Activated CD4-positive, alpha-beta T cell treated with anti-CD3 and anti-CD28 coated beads for 4 hours (primary cell): ENCODE measurements around the gene SRSF5.
"Not testable (repeated sequence)": the region's sequence is repeated elsewhere in the genome, so short reads cannot be mapped to it uniquely, and the experiment has no call there.

Experiments
- DNase-seq, 2 donors: peaks; one replicate each; pipeline ENCODE4 v3.0.0-alpha.2; 2020

Gene SRSF5

DNA sequence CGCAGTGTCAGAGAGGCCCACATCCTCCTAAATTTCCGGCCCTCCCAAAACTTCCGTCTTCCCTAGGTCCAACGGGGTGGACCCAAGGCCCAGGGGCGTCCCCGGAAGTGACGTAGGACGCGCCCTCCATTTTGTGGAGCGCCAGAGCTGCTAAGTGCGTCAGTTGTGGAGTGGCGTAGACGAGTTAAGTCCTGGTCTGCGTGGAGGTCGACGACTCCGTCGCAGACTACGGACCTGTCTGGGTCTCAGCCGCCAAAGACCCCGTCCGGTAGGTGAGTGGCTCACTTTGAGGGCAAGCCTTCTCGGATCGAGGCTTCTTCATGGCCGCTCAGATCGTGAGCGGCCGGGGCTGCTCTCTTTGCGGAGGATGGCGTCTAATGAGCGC lies at the start of gene SRSF5:
Gene SRSF5, plus strand, starts transcription at position 159 of the 385 bp plus-strand sequence. CDS start 1,015 bp downstream, outside the sequence.
- DNase-seq = peak; percentile 90 to 91

DNA sequence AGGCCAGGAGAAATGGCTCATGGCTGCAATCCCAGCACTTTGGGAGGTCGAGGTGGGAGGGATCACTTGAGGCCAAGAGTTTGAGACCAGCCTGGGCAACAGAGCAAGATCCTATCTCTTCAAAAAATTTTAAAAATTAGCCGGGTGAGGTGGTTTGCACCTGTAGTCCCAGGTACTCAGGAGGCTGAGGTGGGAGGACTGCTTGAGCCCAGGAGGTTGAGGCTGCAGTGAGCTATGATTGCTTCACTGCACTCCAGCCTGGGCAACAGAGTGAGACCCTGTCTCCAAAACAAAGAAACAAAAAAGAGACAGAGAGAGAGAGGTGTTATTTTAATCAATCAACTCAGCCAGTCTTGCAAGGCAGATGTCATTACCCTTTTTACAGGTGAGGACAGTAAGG lies 48.3 kb upstream of the SRSF5 start:
- not testable (repeated sequence) for DNase-seq

DNA sequence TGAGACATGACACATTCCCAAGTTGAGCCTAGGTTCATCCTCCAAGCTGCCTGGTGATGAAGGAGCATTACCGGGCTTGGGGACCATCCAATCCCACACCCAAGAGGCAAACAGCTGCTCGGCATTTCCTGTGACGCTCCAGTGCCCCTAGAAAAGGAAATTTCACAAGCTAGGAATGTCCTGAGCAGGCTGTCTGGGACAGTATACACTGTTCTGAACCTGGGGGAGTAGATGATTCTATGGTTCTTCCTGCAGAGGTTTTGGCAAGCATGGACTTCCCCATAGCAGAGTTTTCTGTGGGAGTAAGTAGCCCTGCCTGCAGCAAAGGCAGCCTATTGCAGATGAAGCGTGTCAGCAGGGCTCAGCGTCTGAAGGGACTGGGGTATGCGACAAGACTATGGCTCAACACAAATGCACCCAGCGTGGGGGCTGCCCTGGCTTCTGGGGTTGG lies 47.4 kb upstream of the SRSF5 start:
- no peak for DNase-seq

DNA sequence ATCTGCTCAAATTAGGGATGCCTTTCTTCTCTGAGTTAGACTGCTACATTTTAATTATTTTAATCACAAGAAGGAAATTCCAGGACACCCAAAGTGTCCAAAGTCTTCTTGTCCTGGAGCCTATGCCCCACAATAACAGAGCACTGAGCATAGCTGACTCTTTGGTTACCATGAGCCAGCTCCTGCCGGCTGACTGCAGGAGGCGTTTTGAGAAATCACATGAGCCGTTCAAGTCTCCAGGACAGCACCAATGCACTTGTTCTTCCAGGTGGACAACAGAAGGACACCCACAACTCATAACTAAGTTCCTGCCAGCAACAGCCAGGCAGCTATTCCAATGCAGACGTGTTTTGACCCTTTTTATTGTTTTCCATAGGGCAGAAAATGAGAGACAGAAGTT lies 46.0 kb upstream of the SRSF5 start:
- DNase-seq = no peak

DNA sequence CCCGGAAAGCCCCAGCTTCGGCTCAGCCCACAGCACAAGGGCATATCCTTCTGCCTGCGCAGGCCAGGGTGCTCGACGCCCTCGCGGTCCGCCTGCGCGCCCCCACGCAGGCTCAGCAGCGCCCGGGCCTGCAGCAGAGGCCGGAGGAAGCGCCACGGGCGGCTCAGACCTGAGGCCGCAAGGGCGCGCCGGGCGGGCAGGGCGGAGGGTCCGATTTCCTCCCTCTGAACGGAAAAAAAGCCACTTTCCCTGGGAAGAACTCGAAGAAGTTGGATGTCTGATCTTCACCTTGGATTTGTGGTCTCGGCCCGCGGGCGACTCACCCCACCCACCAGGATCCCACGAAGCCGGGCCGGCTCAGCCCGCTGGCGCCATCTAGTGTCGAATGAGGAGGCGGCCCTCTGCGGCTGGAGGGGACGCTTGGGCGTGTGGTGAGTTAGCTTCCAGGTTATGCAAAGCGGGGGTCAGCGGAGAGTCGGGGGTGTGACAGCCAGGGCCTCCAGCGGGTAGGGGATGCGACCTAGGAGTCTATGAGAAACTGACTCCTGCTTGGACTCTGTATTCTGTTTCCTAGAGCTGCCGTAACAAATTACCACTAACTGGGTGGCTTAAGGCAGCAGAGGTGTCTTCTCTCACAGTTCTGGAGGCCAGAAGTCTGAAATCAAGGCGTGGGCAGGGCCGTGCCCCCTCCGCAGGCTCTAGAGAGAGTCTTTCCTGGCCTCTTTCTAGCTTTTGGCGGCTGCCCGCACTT lies 40.0 kb upstream of the SRSF5 start:
- DNase-seq = peak; percentile 84 to 86

DNA sequence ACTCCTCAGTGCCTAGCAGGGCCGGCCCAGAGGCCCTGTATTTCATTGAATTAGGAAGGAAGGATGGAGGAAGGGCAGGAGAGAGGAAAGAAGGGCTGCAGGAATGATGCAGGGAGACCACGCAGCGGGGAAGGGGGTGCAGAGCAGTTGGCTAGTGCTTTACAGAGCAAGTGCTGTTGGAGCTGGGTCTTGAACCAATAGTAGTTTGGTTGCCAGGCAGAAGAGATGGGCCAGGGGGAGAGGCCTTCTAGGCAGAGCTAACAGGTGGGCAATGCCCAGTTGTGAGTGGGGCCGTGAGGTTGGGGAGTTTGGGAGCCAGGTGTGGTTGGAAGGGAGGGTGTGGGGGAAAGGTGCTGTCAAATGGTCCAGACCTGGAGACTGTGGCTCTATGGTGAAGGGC lies 39.1 kb upstream of the SRSF5 start:
- DNase-seq = no peak

DNA sequence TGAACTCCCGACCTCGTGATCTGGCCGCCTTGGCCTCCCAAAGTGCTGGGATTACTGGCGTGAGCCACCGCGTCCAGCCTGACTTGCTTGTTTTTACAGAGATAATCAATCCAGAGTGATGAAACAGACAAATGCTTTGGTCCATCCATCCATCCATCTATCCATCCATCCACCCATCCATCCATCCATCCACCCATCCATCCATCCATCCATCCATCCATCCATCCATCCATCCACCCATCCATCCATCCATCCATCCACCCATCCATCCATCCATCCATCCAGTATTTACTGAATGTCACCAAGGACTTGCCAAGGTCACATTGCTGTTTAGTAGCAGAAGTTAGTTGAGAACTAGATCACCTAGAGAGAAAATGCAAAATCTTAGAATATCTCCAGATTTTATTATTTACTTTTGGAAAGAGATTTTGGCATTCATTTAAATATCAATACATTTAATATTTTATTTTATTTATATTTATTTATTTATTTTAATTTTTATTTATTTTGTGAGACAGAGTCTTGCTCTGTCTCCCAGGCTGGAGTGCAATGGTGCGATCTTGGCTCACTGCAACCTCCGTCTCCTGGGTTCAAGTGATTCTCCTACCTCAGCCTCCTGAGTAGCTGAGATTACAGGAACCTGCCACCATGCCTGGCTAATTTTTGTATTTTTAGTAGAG lies 34.9 kb upstream of the SRSF5 start:
- not testable (repeated sequence) for DNase-seq

DNA sequence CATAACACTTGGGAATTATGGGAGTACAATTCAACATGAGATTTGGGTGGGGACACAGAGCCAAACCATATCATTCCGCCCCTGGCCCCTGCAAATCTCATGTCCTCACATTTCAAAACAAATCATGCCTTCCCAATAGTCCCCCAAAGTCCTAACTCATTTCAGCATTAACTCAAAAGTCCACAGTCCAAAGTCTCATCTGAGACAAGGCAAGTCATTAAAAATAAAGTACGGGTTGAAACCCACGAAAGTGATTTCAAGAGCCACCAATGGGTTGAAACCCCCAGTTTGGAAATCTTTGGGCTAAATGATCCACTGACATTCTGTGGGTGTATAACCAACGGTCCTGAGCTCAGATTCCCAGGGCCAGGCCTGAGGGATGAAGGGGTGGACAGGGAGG lies 30.5 kb upstream of the SRSF5 start:
- DNase-seq = not testable (repeated sequence)

DNA sequence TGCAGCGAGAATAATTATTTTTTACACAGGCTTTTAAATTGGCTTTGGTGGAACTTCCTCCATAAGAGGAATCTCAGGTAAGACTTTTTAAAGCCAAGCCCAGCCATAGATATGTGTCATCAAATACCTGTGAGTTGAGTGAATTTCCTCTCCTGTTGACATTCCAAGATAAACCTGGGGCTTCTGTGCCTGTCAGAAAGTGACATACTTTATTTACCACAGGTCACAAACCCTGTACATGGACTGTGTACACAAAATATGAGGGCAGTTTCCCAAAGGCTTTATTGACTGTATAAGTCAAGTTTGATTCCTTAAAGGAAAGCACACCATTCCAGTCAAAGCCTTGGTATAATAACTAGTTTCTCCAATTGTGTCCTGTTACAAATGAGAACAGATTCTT lies 25.9 kb upstream of the SRSF5 start:
- no peak for DNase-seq

DNA sequence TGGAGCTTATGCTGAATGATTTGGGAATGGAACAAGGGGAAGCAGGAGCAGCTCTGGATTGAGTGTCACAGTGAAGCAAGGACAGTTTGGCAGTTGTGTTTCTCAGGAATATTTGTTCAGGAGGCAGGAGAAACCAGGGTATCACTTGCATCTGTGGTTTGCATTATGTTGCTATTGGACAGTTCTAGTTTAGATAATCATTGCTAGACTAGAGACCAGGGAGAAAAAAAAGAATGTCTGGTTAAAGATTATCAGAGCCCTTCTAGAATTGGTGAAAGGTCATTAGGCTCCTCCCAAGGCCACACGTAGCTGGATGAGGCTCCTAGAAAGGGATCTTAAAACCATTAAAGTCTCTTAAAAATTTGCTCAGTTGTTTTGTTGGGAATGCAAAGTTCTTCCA lies 17.0 kb upstream of the SRSF5 start:
- DNase-seq = no peak

DNA sequence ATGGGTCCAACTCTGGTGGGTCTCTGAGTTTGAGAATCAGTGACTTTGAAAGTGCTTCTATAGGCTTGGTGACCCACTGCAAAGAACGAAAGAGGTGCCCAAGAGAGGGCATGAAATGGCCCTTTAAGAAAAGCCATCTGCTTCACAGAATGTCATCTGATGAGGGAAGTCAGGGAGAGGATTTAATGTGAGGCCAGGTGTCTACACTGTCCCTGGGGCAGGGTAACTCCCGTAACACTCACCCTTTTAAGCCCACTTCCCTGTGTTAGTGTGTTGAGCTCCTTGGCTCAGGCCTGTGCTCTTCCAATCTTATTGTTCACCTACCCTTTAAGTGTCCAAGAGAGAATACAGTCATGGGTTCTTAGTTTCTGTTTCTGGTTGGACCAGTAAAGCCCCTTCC lies 16.4 kb upstream of the SRSF5 start:
- DNase-seq = no peak

DNA sequence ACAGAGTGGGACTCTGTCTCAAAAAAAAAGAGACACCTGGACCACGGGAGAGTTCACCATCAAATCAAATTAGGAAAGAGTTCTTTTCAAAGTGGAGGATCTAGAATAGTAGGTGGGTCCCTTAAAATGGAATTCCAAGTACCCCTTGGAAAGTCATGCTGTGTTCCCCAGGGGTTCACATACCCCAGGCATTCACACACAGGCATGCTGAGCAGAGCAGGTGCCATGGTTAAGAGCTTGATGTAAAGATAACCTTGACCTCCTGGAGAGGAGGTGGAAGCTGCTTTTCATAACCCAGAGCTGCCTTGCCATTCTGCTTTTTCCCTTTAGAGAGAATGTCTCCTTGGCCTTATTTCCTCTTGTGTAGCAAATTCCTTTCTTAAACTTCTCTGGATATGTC lies 14.2 kb upstream of the SRSF5 start:
- DNase-seq = no peak

DNA sequence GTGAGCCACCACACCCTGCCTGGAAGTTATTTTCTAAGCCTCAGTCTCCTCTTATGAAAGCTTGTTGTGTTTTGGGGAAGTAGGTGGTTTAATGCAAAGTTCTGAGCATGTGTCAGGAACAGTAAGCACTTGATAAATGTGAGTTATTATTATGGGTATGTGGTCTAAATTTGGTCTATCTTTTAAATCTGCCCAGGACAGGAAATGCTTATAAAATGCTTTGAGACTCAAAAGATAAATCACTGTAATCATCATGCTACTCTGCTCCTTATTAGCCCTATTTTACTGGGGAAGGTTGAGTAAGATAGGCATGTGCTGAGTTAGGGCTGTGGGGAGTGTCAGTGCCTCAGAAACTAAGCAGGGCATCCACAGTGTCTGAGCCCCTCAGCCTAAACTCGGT lies 13.1 kb upstream of the SRSF5 start:
- no peak for DNase-seq

DNA sequence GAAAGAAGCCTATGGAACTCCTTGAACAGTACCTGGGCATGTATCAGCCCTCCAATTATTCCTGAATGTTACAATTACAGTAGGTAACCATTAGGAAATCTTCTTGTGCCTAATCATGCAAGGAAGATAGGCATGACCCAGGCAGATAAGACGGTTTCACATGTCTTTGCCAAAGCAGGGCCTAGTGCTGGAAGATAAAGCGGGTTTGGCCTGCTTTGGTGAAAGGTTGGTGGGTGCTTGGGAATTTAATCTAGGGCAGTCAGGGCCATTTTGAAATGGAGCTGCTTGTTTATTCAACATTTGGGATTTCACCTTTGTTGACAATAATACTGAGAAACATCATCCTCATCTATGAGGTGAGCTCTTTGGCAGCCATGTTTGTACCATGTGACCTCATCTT lies 12.5 kb upstream of the SRSF5 start:
- DNase-seq = no peak

DNA sequence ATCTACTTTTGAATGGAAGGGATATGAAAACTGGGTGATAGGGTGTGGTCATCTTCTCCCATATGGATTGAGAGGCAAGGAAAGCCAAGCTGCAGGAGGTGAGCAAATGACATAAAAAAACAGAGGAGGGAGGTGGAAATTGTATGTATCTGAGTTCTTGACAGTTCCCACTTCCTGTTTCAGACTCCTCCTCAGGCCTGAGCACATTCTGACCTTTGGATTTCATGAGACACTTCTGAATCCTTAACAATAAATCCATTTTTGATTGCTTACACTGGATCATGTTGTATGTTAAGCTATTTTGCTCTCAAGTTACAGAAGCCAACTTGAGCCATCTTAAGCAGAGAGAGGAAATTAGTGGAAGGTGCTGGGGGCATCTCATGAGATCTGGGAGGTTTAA lies 11.6 kb upstream of the SRSF5 start:
- no peak for DNase-seq

DNA sequence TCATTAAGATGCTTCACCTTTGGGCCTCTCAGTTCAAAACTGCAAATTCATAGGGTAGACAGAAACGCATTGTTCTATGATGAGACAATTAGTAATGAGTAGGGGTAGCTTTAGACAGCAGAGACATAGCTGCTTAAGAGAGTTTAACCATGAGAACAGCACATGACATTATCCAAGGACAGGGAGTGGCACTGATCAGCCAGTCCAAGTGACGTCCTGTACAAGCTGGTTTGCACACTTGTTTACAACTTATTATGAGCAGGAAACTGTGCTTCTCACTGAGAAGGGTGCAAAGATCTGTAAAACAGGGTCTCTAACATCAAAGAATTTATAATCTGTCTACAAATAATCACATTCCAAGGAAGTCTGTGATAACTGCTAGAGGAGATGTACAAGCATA lies 11.2 kb upstream of the SRSF5 start:
- no peak for DNase-seq

DNA sequence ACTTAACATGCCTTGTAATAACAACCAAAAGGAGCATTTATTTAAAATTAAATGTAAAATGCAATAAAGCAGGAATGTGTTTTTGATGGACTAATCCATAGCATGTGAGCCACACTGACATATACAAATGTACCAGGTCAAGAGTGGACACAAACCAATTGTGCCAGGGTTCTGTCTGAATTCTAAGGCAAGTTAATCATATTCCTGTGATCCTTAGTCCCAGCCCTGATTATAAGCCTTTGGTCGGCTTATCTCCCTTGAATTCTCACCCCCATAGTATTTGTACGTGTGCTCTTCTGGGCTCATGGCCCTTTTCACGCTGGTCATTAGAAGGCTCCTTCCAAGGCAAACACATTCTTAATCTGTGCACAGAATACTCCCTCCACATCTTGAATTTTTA lies 10.6 kb upstream of the SRSF5 start:
- no peak for DNase-seq

DNA sequence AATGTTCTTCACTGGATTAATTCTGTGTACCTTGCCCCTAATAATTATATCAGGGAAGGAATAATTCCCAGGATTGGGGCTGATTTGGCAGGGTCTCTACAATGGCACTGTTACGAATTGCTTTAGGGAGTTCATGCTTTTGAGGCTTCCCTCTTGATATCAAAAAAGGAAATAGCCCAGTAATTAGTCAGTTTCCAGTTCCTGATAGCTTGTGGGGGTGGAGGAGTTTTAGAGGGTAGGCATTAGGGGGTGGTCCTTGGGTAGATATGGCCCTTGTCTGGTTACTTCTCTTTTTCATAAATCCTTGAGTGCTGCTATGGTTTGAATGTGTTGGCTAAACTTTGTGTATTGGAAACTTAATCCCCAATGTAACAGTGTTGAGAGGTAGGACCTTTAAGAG lies 6.1 kb upstream of the SRSF5 start:
- no peak for DNase-seq

DNA sequence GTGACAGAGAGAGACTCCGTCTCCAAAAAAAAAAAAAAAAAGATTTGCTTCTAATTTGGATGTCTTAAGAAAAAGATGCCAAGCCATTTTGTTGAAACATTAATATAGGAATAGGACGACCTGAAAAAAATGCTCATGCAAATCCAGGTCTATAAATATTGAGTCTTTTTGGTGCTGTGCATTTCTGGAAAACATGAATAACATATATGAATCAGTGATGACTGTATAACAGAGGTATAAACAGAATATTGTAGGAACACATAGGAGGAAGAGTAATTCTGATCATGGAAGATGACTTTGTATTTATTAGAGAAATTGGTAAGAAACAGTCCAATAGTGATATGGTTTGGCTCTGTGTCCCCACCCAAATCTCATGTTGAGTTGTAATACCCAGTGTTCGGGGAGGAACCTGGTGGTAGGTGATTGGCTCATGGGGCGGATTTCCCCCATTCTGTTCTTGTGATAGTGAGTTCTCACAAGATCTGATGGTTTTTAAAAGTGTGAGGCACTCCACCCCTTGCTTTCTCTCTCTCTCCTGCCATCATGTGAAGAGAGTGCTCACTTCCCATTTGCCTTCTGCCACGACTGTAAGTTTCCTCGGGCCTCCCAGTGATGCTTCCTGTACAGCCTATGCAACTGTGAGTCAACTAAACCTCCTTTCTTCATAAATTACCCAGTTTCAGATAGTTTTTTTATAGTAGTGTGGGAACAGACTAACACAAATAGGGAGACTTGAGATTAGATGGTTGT lies 3.0 kb upstream of the SRSF5 start:
- DNase-seq = no peak

DNA sequence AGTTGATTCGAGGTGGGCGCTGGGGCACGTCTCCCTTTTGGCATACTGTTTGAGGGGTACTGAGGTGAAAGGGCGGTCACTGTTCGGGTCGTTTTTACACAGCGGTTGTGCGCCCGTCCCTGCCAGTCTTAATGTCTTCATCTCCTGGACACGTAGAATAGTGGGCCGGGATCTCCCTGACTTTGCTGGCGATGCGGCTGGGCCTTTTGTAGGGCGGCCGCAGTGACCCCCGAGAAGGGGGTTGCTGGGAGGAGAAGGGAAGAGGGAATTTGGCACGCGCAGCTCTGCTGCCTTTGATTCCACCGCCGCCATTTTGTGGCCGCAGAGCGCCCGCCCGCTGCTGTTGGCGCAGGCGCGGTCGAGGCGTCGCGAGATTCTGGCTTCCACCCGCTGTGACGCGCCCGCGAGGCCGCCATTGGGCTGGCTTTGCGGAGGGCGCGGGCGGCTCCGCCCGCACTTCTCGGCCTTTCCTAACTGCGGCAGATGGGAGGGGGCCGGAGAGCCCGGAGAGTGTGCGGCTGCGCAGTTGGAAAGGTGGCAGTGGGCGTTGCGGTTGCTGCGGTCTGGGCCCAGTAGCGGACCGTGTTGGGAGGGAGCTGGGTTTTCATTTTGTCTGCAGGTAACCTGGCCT lies 542 bp downstream of the SRSF5 start:
- DNase-seq = peak; percentile 85 to 90

DNA sequence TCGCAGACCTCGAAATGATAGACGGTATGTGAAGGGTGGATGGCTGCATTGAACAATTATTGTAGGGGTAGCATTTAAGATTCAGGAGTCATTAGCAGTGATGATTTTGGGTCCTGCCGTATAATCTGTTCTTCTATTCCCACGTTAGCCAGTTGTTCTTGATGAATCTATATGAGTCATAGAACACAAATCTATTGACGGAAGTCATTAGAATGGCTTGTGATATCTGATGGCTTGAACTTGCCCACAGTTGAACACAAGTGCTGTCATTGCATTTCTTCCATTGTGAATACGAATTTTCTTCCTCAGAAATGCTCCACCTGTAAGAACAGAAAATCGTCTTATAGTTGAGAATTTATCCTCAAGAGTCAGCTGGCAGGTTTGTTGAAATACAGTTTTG lies 1.9 kb downstream of the SRSF5 start:
- no peak for DNase-seq

DNA sequence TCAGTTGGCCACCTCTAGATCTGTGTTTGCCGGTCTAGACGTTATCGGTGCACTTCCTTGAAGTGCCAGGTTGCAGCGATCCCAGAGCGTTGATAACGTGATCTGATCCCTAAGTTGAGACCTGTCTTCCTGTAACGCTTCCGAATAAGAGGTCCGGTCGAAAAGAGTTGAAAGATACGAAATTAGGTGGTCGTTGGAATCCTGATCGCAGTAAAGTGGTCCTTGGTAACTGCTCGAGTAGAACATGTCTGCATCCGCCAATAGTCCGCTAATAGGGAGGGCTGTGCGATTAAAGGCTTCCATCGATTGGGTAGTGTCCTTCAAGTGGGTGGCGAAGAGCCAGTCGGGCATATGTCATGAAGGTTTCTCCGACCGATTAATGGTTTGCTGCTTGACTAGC lies 2.7 kb downstream of the SRSF5 start:
- no peak for DNase-seq

DNA sequence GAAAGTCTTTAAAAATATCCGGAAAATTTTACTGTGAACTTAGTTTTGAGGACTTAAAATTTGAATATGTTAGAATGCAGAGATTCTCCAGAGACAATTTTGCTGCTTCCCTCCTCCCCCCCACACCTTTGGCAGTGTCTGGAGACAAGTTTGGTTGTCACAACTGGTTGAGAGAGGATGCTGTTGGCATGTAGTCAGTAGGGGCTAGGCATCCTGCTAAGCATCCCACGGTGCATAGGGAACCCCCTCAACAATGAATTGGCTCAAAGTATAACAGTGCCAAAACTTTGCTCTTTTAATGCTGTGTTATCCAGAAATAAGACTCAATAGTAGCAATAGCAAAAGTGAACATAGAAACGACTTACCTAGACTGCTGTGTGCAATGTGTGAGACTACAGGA lies 3.6 kb downstream of the SRSF5 start:
- DNase-seq = no peak

DNA sequence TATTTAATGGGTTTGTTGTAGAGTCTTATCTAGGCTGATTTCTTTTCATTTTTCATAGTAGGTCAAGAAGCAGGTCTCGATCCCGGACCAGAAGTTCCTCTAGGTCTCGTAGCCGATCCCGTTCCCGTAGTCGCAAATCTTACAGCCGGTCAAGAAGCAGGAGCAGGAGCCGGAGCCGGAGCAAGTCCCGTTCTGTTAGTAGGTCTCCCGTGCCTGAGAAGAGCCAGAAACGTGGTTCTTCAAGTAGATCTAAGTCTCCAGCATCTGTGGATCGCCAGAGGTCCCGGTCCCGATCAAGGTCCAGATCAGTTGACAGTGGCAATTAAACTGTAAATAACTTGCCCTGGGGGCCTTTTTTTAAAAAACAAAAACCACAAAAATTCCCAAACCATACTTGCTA lies 4.2 kb downstream of the SRSF5 start:
- DNase-seq = no peak
